IMR-90 (cell line): ENCODE results near the gene CST9.

Experiments used
- BHLHE40 ChIP-seq: fragments of 150-350 bp; IDR thresholded peaks from 2 replicates; pipeline ENCODE4 v1.6.1; 2016; ENCODE audit warnings: mild to moderate bottlenecking, low read depth, low read length
- CTCF ChIP-seq: conservative IDR thresholded peaks from 2 replicates; pipeline ENCODE4 v1.5.1; 2012; ENCODE audit warnings: mild to moderate bottlenecking, low read depth, low read length, improper control_type of control experiment
- NFE2L2 ChIP-seq: fragments of 150-350 bp; IDR thresholded peaks from 2 replicates; pipeline ENCODE4 v1.6.1; 2016; ENCODE audit warnings: low read depth, mild to moderate bottlenecking, low read length
- RCOR1 ChIP-seq: IDR thresholded peaks from 2 replicates; pipeline ENCODE4 v1.6.1; 2012; ENCODE audit warnings: mild to moderate bottlenecking, low read length, improper control_type of control experiment; ENCODE audit not compliant: insufficient replicate concordance
- SMC3 ChIP-seq: fragments of 150-350 bp; IDR thresholded peaks from 2 replicates; pipeline ENCODE4 v1.6.1; 2016; ENCODE audit warnings: low read depth, mild to moderate bottlenecking, antibody characterized with exemption, low read length, moderate library complexity

- TF ChIP-seq CTCF = no peak
- no peak for TF ChIP-seq SMC3
- TF ChIP-seq RCOR1 = no peak
- no peak for TF ChIP-seq NFE2L2
- TF ChIP-seq BHLHE40 = no peak
These were observed 27.2 kb upstream of the CST9 start for GRCh38 chr20:23632711-23633573.
